ENCODE results near the gene MATN3. TPM values are rescaled to one million over a fixed set of nuclear protein-coding genes. Genes with fewer than 3 reads are reported as not detected.

Gene MATN3
- total and polyA plus RNA-seq, 2 of the 13 experiments (the other 11 are each of a cell fraction or from before 2014, with no cell fraction given), result 36.1 to 208 TPM

- peak; percentile 95 for TF ChIP-seq HNF4G (IDR thresholded peaks at IDR 0.05; ENCODE audit: borderline replicate concordance, low read depth, low read length)
- TF ChIP-seq HNF4G (CRISPR knock-in tag; IDR thresholded peaks at IDR 0.05; ENCODE audit: borderline replicate concordance, low read depth), result peak; percentile 96
- TF ChIP-seq CERS6 (CRISPR knock-in tag; IDR thresholded peaks at IDR 0.05), result no peak
- TF ChIP-seq SNAI1 (CRISPR knock-in tag; IDR thresholded peaks at IDR 0.05; ENCODE audit: borderline replicate concordance), result 0 out of 2 replicates have a peak, but pooled peaks have one; percentile 8
- TF ChIP-seq ARID2 (CRISPR knock-in tag; IDR thresholded peaks at IDR 0.05; ENCODE audit: borderline replicate concordance), result peak; percentile 95; the same call in 1 of the 2 replicates
- TF ChIP-seq, protein P1, sequence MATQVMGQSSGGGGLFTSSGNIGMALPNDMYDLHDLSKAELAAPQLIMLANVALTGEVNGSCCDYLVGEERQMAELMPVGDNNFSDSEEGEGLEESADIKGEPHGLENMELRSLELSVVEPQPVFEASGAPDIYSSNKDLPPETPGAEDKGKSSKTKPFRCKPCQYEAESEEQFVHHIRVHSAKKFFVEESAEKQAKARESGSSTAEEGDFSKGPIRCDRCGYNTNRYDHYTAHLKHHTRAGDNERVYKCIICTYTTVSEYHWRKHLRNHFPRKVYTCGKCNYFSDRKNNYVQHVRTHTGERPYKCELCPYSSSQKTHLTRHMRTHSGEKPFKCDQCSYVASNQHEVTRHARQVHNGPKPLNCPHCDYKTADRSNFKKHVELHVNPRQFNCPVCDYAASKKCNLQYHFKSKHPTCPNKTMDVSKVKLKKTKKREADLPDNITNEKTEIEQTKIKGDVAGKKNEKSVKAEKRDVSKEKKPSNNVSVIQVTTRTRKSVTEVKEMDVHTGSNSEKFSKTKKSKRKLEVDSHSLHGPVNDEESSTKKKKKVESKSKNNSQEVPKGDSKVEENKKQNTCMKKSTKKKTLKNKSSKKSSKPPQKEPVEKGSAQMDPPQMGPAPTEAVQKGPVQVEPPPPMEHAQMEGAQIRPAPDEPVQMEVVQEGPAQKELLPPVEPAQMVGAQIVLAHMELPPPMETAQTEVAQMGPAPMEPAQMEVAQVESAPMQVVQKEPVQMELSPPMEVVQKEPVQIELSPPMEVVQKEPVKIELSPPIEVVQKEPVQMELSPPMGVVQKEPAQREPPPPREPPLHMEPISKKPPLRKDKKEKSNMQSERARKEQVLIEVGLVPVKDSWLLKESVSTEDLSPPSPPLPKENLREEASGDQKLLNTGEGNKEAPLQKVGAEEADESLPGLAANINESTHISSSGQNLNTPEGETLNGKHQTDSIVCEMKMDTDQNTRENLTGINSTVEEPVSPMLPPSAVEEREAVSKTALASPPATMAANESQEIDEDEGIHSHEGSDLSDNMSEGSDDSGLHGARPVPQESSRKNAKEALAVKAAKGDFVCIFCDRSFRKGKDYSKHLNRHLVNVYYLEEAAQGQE (IDR thresholded peaks at IDR 0.05; ENCODE audit: borderline replicate concordance in 1 of 2, low read depth in 1 of 2, low read length in 2 of 2), result peak in 1 of 2 experiments; percentile 38; a peak in 1 of 4 replicates
- peak; percentile 61 for TF ChIP-seq SMAD3 (CRISPR knock-in tag; IDR thresholded peaks at IDR 0.05)
- TF ChIP-seq PAX8 (CRISPR knock-in tag; IDR thresholded peaks at IDR 0.05; ENCODE audit: borderline replicate concordance), result peak; percentile 90; the same call in 1 of the 2 replicates
- TF ChIP-seq ZNF207 (IDR thresholded peaks at IDR 0.05; ENCODE audit: borderline replicate concordance), result no peak
- peak; percentile 95; the same call in 1 of the 2 replicates for TF ChIP-seq ZNF510 (CRISPR knock-in tag; IDR thresholded peaks at IDR 0.05; ENCODE audit: low read depth)
- no peak for TF ChIP-seq EZH2 (conservative IDR thresholded peaks at IDR 0.05; ENCODE audit: low read depth, low read length)
- TF ChIP-seq AKAP8 (CRISPR knock-in tag; IDR thresholded peaks at IDR 0.05), result peak; percentile 74; the same call in 1 of the 2 replicates
- TF ChIP-seq ERF (CRISPR knock-in tag; IDR thresholded peaks at IDR 0.05), result peak; percentile 82; the same call in 1 of the 2 replicates
- TF ChIP-seq PHF20 (CRISPR knock-in tag; IDR thresholded peaks at IDR 0.05), result peak; percentile 81
- peak; percentile 97; the same call in 1 of the 2 replicates for TF ChIP-seq ZNF414 (CRISPR knock-in tag; IDR thresholded peaks at IDR 0.05)
- peak; percentile 39 for TF ChIP-seq MLX (CRISPR knock-in tag; IDR thresholded peaks at IDR 0.05)
- TF ChIP-seq, protein P2, sequence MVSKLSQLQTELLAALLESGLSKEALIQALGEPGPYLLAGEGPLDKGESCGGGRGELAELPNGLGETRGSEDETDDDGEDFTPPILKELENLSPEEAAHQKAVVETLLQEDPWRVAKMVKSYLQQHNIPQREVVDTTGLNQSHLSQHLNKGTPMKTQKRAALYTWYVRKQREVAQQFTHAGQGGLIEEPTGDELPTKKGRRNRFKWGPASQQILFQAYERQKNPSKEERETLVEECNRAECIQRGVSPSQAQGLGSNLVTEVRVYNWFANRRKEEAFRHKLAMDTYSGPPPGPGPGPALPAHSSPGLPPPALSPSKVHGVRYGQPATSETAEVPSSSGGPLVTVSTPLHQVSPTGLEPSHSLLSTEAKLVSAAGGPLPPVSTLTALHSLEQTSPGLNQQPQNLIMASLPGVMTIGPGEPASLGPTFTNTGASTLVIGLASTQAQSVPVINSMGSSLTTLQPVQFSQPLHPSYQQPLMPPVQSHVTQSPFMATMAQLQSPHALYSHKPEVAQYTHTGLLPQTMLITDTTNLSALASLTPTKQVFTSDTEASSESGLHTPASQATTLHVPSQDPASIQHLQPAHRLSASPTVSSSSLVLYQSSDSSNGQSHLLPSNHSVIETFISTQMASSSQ (IDR thresholded peaks at IDR 0.05; ENCODE audit: low read depth), result peak; percentile 39; the same call in 1 of the 2 replicates
- TF ChIP-seq, protein P2 (CRISPR knock-in tag; IDR thresholded peaks at IDR 0.05; ENCODE audit: borderline replicate concordance), result peak; percentile 80; the same call in 1 of the 2 replicates
Observed at GRCh38 chr2:20051532-20052228, 39.2 kb upstream of the MATN3 start, which contains the start of gene LAPTM4A (continued).

Data from HepG2 (cell line).